COLO668 (cell line): Measurements from ENCODE around the gene CRBN.

Experiments
- DNase-seq: peaks from one replicate; lab custom pipeline; 2025; ENCODE audit not compliant: unreplicated experiment; lab: John Stamatoyannopoulos, UW

The CRBN gene

GRCh38 chr3:3110749-3111361, 68.6 kb downstream of the CRBN start:
- no peak for DNase-seq

GRCh38 chr3:3110299-3110630, 69.2 kb downstream of the CRBN start, which contains the start of gene IL5RA:
Gene IL5RA (minus strand): TSS chr3:3110374. CDS start chr3:3104984, 5,390 bp downstream.
- peak; percentile 7 for DNase-seq

- DNase-seq: no peak
Observed at GRCh38 chr3:3109407-3110298, 69.8 kb downstream of the CRBN start.

- DNase-seq: no peak
Observed at GRCh38 chr3:3107858-3108257, 71.6 kb downstream of the CRBN start.

- DNase-seq: no peak
Observed at GRCh38 chr3:3107181-3107580, 72.3 kb downstream of the CRBN start.

- DNase-seq: no peak
Observed at GRCh38 chr3:3105815-3106214, 73.7 kb downstream of the CRBN start.

- no peak for DNase-seq
Observed at GRCh38 chr3:3105246-3105645, 74.2 kb downstream of the CRBN start.

GRCh38 chr3:3102751-3103150, 76.7 kb downstream of the CRBN start:
- DNase-seq: no peak

GRCh38 chr3:3101660-3102458, 77.6 kb downstream of the CRBN start:
- DNase-seq: no peak
